Kasumi-1 (cell line): ENCODE measurements around the gene LEMD1.

Source experiments
- DNase-seq, 2 experiments: peaks; one replicate each; lab custom pipeline; 2025; lab: John Stamatoyannopoulos, UW

Gene LEMD1

GRCh38 chr1:205354259-205355074 lies 67.4 kb downstream of the LEMD1 start:
- peak; percentile 53 to 65 for DNase-seq

GRCh38 chr1:205353612-205354011 lies 68.2 kb downstream of the LEMD1 start:
- DNase-seq: no peak

GRCh38 chr1:205353191-205353590 lies 68.7 kb downstream of the LEMD1 start:
- no peak for DNase-seq

GRCh38 chr1:205351984-205352713 lies 69.7 kb downstream of the LEMD1 start:
- DNase-seq: no peak

GRCh38 chr1:205350691-205351141 lies 71.1 kb downstream of the LEMD1 start:
- DNase-seq: no peak

GRCh38 chr1:205350124-205350523 lies 71.7 kb downstream of the LEMD1 start:
- no peak for DNase-seq

GRCh38 chr1:205348554-205349487 lies 73.0 kb downstream of the LEMD1 start:
- DNase-seq: no peak

GRCh38 chr1:205346956-205347574 lies 74.8 kb downstream of the LEMD1 start:
- no peak for DNase-seq

GRCh38 chr1:205345761-205346160 lies 76.1 kb downstream of the LEMD1 start:
- DNase-seq: no peak

- no peak for DNase-seq
These were observed 77.6 kb downstream of the LEMD1 start for GRCh38 chr1:205344066-205344928.

GRCh38 chr1:205343431-205344065 lies 78.3 kb downstream of the LEMD1 start:
- no peak for DNase-seq

GRCh38 chr1:205342986-205343385 lies 78.9 kb downstream of the LEMD1 start:
- no peak for DNase-seq

- DNase-seq: no peak
These were observed 81.2 kb downstream of the LEMD1 start for GRCh38 chr1:205340676-205341075.

- DNase-seq: no peak
These were observed 82.1 kb downstream of the LEMD1 start for GRCh38 chr1:205339717-205340116.

GRCh38 chr1:205339197-205339702 lies 82.6 kb downstream of the LEMD1 start:
- no peak for DNase-seq

GRCh38 chr1:205338011-205338410 lies 83.8 kb downstream of the LEMD1 start:
- no peak for DNase-seq

GRCh38 chr1:205337481-205337880 lies 84.4 kb downstream of the LEMD1 start:
- no peak for DNase-seq

- DNase-seq: peak; percentile 67 to 68
These were observed 86.2 kb downstream of the LEMD1 start for GRCh38 chr1:205335692-205336091.

- DNase-seq: no peak
These were observed 89.7 kb downstream of the LEMD1 start for GRCh38 chr1:205332015-205332791.
